ENCODE measurements around the gene OPA3.

OPA3 gene

DNA sequence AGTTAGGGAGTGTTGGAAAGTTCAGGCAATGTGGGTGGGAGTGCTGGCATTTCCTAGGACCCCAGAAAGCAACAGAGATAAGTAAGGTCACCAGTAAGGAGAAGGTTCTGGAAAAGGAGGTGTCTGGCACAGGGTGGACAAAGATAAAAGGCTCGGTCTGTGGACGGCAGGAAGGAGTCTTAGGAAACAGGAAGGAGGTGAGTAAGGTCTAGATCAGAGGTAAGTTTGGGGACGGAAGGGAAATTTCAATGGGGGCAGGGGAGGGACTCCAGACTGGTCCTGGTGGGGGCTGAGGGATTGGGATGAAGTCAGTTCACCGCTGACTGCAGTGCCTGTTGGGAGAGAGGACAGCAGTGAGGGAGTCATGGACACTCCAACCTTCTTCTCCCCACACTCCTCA lies 7.8 kb upstream of the OPA3 start:
- Histone ChIP-seq H3K4me3 (ENCODE audit: low read depth, low read length) (no peak overlapping the region), H3K27ac (no peak overlapping the region), H3K27me3 (replicated peaks) (no peaks in the 10 kb centered on the region), H3K36me3 (replicated peaks) (no peaks in the 10 kb centered on the region)
- TF ChIP-seq, protein P1, sequence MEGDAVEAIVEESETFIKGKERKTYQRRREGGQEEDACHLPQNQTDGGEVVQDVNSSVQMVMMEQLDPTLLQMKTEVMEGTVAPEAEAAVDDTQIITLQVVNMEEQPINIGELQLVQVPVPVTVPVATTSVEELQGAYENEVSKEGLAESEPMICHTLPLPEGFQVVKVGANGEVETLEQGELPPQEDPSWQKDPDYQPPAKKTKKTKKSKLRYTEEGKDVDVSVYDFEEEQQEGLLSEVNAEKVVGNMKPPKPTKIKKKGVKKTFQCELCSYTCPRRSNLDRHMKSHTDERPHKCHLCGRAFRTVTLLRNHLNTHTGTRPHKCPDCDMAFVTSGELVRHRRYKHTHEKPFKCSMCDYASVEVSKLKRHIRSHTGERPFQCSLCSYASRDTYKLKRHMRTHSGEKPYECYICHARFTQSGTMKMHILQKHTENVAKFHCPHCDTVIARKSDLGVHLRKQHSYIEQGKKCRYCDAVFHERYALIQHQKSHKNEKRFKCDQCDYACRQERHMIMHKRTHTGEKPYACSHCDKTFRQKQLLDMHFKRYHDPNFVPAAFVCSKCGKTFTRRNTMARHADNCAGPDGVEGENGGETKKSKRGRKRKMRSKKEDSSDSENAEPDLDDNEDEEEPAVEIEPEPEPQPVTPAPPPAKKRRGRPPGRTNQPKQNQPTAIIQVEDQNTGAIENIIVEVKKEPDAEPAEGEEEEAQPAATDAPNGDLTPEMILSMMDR (IDR thresholded peaks at IDR 0.05; ENCODE audit: low read depth, low read length, missing control alignments), result no peak
- in situ Hi-C loops (cut with HindIII; ENCODE audit: low pct_ligation_motif_present, low sequenced_read_pairs), result no loop called here
- no peak for DNase-seq

DNA sequence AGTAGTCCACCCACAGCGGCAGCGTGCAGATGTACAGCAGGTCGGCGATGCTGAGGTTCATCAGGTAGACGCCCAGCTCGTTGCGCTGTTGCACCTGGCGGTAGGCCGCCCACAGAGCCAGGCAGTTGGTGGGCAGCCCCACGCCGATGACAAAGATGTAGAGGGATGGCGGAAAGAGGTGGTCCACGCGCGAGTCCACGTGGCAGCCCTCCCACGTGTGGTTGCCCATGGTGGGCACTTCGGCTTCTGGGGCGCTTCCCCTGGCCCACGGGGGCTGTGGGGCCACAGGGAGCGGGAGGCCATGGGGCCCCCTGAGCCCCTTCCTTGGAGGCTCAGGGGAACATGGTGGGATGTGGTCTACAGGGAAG lies 7.0 kb upstream of the OPA3 start:
- no peak overlapping the region for H3K27ac ChIP-seq
- H3K4me3 ChIP-seq (ENCODE audit: low read depth, low read length), result no peak overlapping the region
- TF ChIP-seq, protein P1 (IDR thresholded peaks at IDR 0.05; ENCODE audit: low read depth, low read length, missing control alignments), result no peak
- no peak for DNase-seq
- H3K27me3 ChIP-seq (replicated peaks), result no peaks in the 10 kb centered on the region
- in situ Hi-C loops (cut with HindIII; ENCODE audit: low pct_ligation_motif_present, low sequenced_read_pairs), result no loop called here
- no peaks in the 10 kb centered on the region for H3K36me3 ChIP-seq (replicated peaks)

DNA sequence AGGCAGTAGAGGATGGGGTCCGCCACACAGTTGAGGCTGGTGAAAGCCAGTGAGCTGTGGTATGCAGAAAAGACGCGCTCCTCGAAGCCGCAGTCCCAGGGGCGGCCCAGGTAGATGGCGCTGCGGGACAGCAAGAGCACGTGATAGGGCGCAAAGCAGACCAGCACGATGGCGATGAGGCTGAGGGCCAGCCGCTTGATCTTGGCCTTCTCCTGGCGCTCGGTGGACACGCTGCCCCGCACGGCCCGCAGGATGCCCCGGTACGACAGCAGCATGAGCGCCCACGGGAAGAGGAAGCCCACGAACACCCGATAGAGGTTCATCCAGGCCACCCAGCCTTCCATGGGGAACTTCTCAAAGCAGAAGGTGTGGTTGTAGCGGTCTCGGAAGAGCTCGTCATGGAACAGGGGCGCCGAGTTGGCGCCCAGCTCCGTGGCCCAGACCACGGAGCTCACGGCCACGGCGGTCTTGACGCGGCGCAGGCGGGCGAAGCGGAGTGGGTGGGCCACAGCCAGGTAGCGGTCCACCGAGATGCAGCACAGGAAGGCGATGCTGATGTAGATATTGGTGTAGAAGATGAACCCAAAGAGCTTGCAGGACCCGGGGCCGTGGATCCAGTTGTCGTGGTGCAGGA lies 6.5 kb upstream of the OPA3 start:
- Histone ChIP-seq H3K27me3 (replicated peaks) (no peaks in the 10 kb centered on the region), H3K4me3 (ENCODE audit: low read depth, low read length) (no peak overlapping the region), H3K36me3 (replicated peaks) (no peaks in the 10 kb centered on the region), H3K27ac (no peak overlapping the region)
- no peak for DNase-seq
- in situ Hi-C loops (cut with HindIII; ENCODE audit: low pct_ligation_motif_present, low sequenced_read_pairs), result no loop called here
- TF ChIP-seq, protein P1 (IDR thresholded peaks at IDR 0.05; ENCODE audit: low read depth, low read length, missing control alignments), result peak; percentile 59

DNA sequence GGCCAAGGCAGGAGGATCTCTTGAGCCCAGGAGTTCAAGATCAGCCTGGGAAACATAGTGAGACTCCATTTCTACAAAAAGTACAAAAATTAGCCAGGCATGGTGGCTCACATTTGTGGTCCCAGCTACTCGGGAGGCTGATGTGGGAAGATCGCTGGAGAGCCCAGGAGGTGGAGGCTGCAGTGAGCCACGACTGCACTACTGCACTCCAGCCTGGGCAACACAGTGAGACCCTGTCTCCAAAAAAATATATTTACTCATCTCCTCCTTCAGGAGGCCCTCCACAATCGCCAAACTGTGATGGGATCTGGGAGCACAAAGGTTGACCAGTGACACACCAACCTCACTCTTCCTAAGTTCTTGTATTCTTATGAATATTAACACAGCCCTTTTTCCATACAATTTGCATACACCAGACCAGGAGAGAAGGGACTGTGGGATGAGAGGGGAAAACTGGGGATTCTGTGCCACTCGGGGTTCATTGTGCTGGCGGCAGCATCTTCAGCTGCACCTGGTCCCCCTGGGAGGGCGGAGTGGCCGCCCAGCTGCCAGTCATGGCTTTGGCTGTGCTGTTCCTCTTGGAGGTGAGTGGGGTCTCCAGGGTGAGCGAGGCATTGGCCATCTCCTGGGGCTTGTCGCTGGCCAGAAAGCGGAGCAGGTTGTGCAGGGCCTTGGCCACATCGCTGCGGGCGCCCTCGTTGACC lies 5.8 kb upstream of the OPA3 start:
- DNase-seq, result no peak
- in situ Hi-C loops (cut with HindIII; ENCODE audit: low pct_ligation_motif_present, low sequenced_read_pairs), result no loop called here
- Histone ChIP-seq H3K27ac (no peak overlapping the region), H3K4me3 (ENCODE audit: low read depth, low read length) (no peak overlapping the region), H3K27me3 (replicated peaks) (no peaks in the 10 kb centered on the region), H3K36me3 (replicated peaks) (no peaks in the 10 kb centered on the region)
- TF ChIP-seq, protein P1 (IDR thresholded peaks at IDR 0.05; ENCODE audit: low read depth, low read length, missing control alignments), result no peak

DNA sequence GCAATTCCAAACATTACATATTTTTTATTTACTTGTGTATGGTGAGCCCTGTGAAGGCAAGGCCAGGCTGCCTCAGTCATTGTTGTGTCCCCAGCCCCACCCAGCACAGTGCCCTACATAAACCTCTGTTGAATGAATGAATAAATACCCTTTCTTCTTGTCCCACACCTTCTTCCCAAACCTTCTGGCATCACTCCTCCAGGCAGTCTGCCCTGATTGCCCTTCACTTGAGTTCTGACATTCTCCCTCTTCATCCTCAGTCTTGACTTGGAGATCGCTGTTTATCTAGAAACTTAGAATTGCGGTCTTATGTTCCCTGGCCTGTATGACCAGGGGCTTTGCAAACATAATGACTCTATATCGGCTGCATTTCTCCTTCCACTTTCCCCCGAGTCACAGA lies 5.2 kb upstream of the OPA3 start:
- TF ChIP-seq, protein P1 (IDR thresholded peaks at IDR 0.05; ENCODE audit: low read depth, low read length, missing control alignments), result no peak
- in situ Hi-C loops (cut with HindIII; ENCODE audit: low pct_ligation_motif_present, low sequenced_read_pairs), result no loop called here
- no peak overlapping the region for H3K4me3 ChIP-seq (ENCODE audit: low read depth, low read length)
- H3K36me3 ChIP-seq (replicated peaks), result no peaks in the 10 kb centered on the region
- DNase-seq, result no peak
- H3K27ac ChIP-seq, result no peak overlapping the region
- H3K27me3 ChIP-seq (replicated peaks), result no peaks in the 10 kb centered on the region
